Kidney glomerular epithelial cell (primary cell): ENCODE measurements around the gene RPA1.
"Not testable (repeated sequence)": the region's sequence is repeated elsewhere in the genome, so short reads cannot be mapped to it uniquely, and the experiment has no call there.

ENCODE experiments used
- DNase-seq: peaks from one replicate; lab custom pipeline; 2025; lab: John Stamatoyannopoulos, UW

The RPA1 gene

GRCh38 chr17:1829592-1830257 is at the start of gene RPA1, which contains the start of gene SMYD4:
TSS of gene RPA1 (plus strand) at chr17:1830005. CDS start at chr17:1830094, 89 bp downstream.
TSS of gene SMYD4 (minus strand) at chr17:1829902. CDS start at chr17:1827994, 1,908 bp downstream.
- peak; percentile 82 for DNase-seq

GRCh38 chr17:1782171-1782567 is 47.6 kb upstream of the RPA1 start:
- no peak for DNase-seq

- DNase-seq, result peak; percentile 39
Observed at GRCh38 chr17:1783271-1783670, 46.5 kb upstream of the RPA1 start.

- DNase-seq, result peak; percentile 61
Observed at GRCh38 chr17:1783834-1784611, 45.8 kb upstream of the RPA1 start.

GRCh38 chr17:1785930-1786329 is 43.9 kb upstream of the RPA1 start:
- no peak for DNase-seq

- DNase-seq, result no peak
Observed at GRCh38 chr17:1786708-1787107, 43.1 kb upstream of the RPA1 start.

- peak; percentile 80 for DNase-seq
Observed at GRCh38 chr17:1787301-1787902, 42.4 kb upstream of the RPA1 start.

GRCh38 chr17:1789936-1790335 is 39.9 kb upstream of the RPA1 start:
- peak; percentile 59 for DNase-seq

GRCh38 chr17:1792495-1793446 is 37.0 kb upstream of the RPA1 start:
- no peak for DNase-seq

GRCh38 chr17:1793447-1793806 is 36.4 kb upstream of the RPA1 start:
- no peak for DNase-seq

- DNase-seq, result no peak
Observed at GRCh38 chr17:1796800-1797199, 33.0 kb upstream of the RPA1 start.

GRCh38 chr17:1797323-1797722 is 32.5 kb upstream of the RPA1 start:
- DNase-seq, result no peak

GRCh38 chr17:1797846-1798245 is 32.0 kb upstream of the RPA1 start:
- DNase-seq, result not testable (repeated sequence)

GRCh38 chr17:1800240-1800639 is 29.6 kb upstream of the RPA1 start:
- DNase-seq, result no peak

- no peak for DNase-seq
Observed at GRCh38 chr17:1800712-1801111, 29.1 kb upstream of the RPA1 start.

GRCh38 chr17:1802429-1802828 is 27.4 kb upstream of the RPA1 start:
- DNase-seq, result no peak

GRCh38 chr17:1803280-1803679 is 26.5 kb upstream of the RPA1 start:
- DNase-seq, result no peak

- DNase-seq, result no peak
Observed at GRCh38 chr17:1807890-1808289, 21.9 kb upstream of the RPA1 start.

GRCh38 chr17:1808644-1809043 is 21.2 kb upstream of the RPA1 start:
- no peak for DNase-seq

- not testable (repeated sequence) for DNase-seq
Observed at GRCh38 chr17:1809815-1810214, 20.0 kb upstream of the RPA1 start.

- DNase-seq, result no peak
Observed at GRCh38 chr17:1810450-1811103, 19.2 kb upstream of the RPA1 start.
